Esophagus squamous epithelium (tissue), 5 donors: ENCODE data around the gene TAB2. TPM values are rescaled to one million over a fixed set of nuclear protein-coding genes. Genes with fewer than 3 reads are reported as not detected.
"Not testable (repeated sequence)": the region's sequence is repeated elsewhere in the genome, so short reads cannot be mapped to it uniquely, and the experiment has no call there.

ENCODE experiments used
- DNase-seq: peaks from one replicate; lab custom pipeline; 2025; lab: John Stamatoyannopoulos, UW
- H3K27ac ChIP-seq, 4 donors: fragments of 200-600 bp; sonication (generic); one replicate each; pipeline ENCODE4 v1.5.1; 2016 to 2019; ENCODE audit warnings: mild to moderate bottlenecking in 1 of 4
- H3K27me3 ChIP-seq, 4 donors: fragments of 200-600 bp; sonication (generic); 1 replicate in 3 of 4; 2 replicates in 1 of 4; pipeline versions ENCODE4 v1.5.1 to v1.6.0; 2017 to 2021; ENCODE audit warnings: antibody characterized with exemption in 1 of 4
- H3K36me3 ChIP-seq, 3 donors: fragments of 200-600 bp; sonication (generic); one replicate each; pipeline ENCODE4 v1.5.1; 2016 to 2019
- H3K4me1 ChIP-seq, 3 donors: fragments of 200-600 bp; sonication (generic); one replicate each; pipeline ENCODE4 v1.5.1; 2017 to 2019
- H3K4me3 ChIP-seq, 4 donors: fragments of 200-600 bp; sonication (generic); 1 replicate in 3 of 4; 2 replicates in 1 of 4; pipeline ENCODE4 v1.5.1; 2016 to 2019; ENCODE audit warnings: mild to moderate bottlenecking in 2 of 4, moderate library complexity in 1 of 4
- H3K9me3 ChIP-seq, 3 donors: fragments of 200-600 bp; sonication (generic); one replicate each; pipeline ENCODE4 v1.5.1; 2016 to 2019
- POLR2A ChIP-seq, 4 donors: fragments of 450-650 bp; IDR thresholded peaks; one replicate each; pipeline ENCODE4 v1.6.1; 2017; ENCODE audit warnings: antibody characterized with exemption in 4 of 4, mild to moderate bottlenecking in 4 of 4, moderate library complexity in 3 of 4
- whole genome bisulfite sequencing, 2 donors: methylation state at CpG; one replicate each; pipeline ENCODE4 v1.1.5; 2018; 5-methylcytosine and 5-hydroxymethylcytosine counted together
- intact Hi-C: fragments of 100-400 bp; cut with DNase I; formaldehyde crosslinking; loops from one replicate; pipeline ENCODE4 v1.15.0; 2022
- total RNA-seq, 4 donors: library from RNA; depleted of rRNA; stranded (reverse); fragments of >200 nt; gene quantifications; one replicate each; pipeline ENCODE4 v1.1.0, GENCODE V29; 2016
- TF ChIP-seq, protein P1 (sequence below), 6 experiments: fragments of 450-650 bp in 4 of 6; fragments of 200-600 bp in 2 of 6; sonication (generic) in 2 of 6; IDR thresholded peaks; one replicate each; pipeline ENCODE4 v1.5.1; 2016 to 2019; ENCODE audit warnings: antibody characterized with exemption in 6 of 6, mild to moderate bottlenecking in 4 of 6, moderate library complexity in 4 of 6
- donor health status: DM: yes; HTN: yes; CAD: no.

TAB2 gene
- total RNA-seq, 4 donors from 2014 or later, result 27.6 to 47.1 (median 31.0) TPM

DNA sequence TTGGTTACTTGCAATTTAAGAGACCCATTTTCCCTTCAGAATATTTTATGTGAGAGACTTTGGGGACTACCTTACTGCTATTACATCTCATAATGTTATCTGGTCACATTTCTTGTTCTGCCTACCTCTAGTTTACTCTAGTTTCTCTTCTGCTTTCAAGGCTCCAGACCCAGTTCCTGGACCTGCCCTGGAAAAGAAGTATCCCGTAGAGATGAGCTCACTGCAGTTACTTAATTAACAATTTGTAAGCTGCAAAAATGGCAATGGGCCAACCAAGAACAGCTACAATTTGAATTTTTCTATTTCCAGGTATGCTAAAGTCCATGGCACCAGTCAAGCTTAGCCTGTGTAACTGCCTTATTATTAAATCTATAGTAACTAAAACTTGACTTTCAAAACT lies 25.0 kb downstream of the TAB2 start:
- Histone ChIP-seq H3K27ac (no peak overlapping the region), H3K27me3 (no peaks in the 10 kb centered on the region), H3K4me1 (peaks cover 5 to 58% (median 16%) of the 10 kb centered on the region in 3 donors), H3K4me3 (no peak overlapping the region), H3K36me3 (peaks cover 0 to 4% (median 0%) of the 10 kb centered on the region in 3 donors), H3K9me3 (no peaks in the 10 kb centered on the region)
- no peak for DNase-seq
- intact Hi-C loops, result no loop called here
- TF ChIP-seq POLR2A (IDR thresholded peaks at IDR 0.05), result no peak
- TF ChIP-seq, protein P1, sequence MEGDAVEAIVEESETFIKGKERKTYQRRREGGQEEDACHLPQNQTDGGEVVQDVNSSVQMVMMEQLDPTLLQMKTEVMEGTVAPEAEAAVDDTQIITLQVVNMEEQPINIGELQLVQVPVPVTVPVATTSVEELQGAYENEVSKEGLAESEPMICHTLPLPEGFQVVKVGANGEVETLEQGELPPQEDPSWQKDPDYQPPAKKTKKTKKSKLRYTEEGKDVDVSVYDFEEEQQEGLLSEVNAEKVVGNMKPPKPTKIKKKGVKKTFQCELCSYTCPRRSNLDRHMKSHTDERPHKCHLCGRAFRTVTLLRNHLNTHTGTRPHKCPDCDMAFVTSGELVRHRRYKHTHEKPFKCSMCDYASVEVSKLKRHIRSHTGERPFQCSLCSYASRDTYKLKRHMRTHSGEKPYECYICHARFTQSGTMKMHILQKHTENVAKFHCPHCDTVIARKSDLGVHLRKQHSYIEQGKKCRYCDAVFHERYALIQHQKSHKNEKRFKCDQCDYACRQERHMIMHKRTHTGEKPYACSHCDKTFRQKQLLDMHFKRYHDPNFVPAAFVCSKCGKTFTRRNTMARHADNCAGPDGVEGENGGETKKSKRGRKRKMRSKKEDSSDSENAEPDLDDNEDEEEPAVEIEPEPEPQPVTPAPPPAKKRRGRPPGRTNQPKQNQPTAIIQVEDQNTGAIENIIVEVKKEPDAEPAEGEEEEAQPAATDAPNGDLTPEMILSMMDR (IDR thresholded peaks at IDR 0.05), result no peak
- 38 to 61% methylated on average over 1 of the region's 1 CpG for WGBS, 2 donors

DNA sequence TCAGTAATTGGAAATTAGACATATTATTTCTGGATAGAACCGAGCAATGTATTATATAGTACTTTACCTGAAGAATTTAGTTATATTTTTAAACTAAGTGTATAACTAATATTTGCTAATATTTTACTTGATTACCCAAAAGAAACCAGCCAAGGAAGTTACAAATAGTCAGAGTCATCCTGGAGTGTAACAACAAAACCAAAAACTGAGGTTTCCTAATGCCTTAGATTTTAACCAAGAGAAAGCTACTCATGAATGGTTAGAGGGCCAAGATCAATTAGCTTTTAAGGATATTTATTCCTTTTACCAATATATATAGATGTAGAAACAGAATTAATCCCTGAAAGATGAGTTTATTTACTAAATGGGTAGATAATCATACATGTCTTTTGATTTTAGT lies 26.0 kb downstream of the TAB2 start:
- intact Hi-C loops, result no loop called here
- TF ChIP-seq, protein P1 (IDR thresholded peaks at IDR 0.05), result no peak
- TF ChIP-seq POLR2A (IDR thresholded peaks at IDR 0.05), result no peak
- H3K36me3 ChIP-seq, result peaks cover 0 to 4% (median 0%) of the 10 kb centered on the region in 3 donors
- no peaks in the 10 kb centered on the region for H3K9me3 ChIP-seq
- WGBS, 2 donors, result 87 to 90% methylated on average over 1 of the region's 1 CpG
- DNase-seq, result no peak
- no peak overlapping the region for H3K27ac ChIP-seq
- H3K4me3 ChIP-seq, result no peak overlapping the region
- H3K4me1 ChIP-seq, result peaks cover 5 to 49% (median 16%) of the 10 kb centered on the region in 3 donors
- H3K27me3 ChIP-seq, result no peaks in the 10 kb centered on the region

DNA sequence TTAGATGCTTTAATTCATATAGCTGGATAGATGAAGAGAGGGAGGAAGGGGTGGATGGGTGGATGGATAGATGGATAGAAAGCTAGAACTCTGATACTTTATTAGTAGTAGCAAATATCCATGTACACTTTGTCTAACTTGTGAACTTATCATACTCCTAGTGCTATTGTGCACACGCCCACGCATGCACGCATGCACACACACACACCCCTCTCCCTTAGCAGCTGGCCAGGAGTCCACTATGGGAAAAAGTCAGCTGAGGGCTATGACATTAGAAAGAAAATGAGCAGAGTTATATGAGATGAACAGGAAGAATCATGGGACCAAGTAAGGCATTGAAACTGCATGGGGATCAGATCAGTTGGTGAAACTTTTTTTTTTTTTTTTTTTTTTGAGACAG lies 28.6 kb downstream of the TAB2 start:
- no peak for TF ChIP-seq POLR2A (IDR thresholded peaks at IDR 0.05)
- TF ChIP-seq, protein P1 (IDR thresholded peaks at IDR 0.05), result no peak
- no peak for DNase-seq
- Histone ChIP-seq H3K9me3 (no peaks in the 10 kb centered on the region), H3K4me3 (no peak overlapping the region), H3K27me3 (no peaks in the 10 kb centered on the region), H3K27ac (no peak overlapping the region), H3K4me1 (peaks cover 5 to 45% (median 12%) of the 10 kb centered on the region in 3 donors), H3K36me3 (peaks cover 0 to 4% (median 0%) of the 10 kb centered on the region in 3 donors)
- intact Hi-C loops, result no loop called here
- 91% methylated on average over 3 of the region's 3 CpGs for WGBS, 2 donors

DNA sequence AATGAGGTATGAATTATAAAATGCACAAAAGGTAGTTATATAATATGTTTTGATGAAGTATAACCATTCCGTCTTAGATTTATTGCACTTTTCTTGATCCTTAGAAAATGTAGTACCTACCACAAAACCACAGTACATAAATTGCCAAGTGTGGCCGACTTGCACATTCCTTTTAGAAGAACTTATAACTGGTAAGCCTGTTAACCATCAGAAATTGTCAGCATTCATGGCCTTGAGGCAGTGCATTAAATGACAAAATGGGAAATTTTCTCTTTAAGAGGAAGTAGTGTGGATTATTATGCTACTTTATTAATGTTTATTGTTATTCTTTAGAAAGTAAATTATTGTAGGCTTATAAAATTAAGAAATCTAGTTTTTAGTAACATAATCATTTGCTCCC lies 29.6 kb downstream of the TAB2 start:
- no peaks in the 10 kb centered on the region for H3K9me3 ChIP-seq
- no peaks in the 10 kb centered on the region for H3K27me3 ChIP-seq
- no peak for DNase-seq
- H3K4me3 ChIP-seq, result no peak overlapping the region
- no peak overlapping the region for H3K27ac ChIP-seq
- WGBS, 2 donors, result 65 to 69% methylated on average over 2 of the region's 2 CpGs
- TF ChIP-seq POLR2A (IDR thresholded peaks at IDR 0.05), result no peak
- TF ChIP-seq, protein P1 (IDR thresholded peaks at IDR 0.05), result no peak
- peaks cover 3 to 38% (median 6%) of the 10 kb centered on the region in 3 donors for H3K4me1 ChIP-seq
- H3K36me3 ChIP-seq, result peaks cover 0 to 4% (median 0%) of the 10 kb centered on the region in 3 donors
- intact Hi-C loops, result no loop called here

DNA sequence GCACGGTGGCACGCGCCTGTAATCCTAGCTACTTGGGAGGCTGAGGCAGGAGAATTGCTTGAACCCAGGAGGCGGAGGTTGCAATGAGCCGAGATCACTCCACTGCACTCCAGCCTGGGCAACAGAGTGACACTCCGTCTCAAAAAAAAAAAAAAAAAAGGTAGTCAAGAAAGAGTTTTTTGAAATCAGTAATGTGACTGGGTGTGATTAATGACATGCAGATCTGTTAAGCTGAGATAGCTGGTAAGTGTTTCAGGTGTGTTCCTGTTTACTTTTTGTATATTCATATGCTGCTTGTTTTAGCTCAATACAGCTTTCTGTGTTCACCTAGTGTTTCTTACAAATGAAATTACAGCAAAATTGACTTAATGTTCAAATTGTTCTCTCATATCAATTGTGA lies 31.8 kb downstream of the TAB2 start:
- H3K27me3 ChIP-seq, H3K36me3 ChIP-seq, H3K27ac ChIP-seq, H3K4me3 ChIP-seq, intact Hi-C loops, DNase-seq, H3K9me3 ChIP-seq: not testable (repeated sequence)
- H3K4me1 ChIP-seq, result peaks cover 0 to 17% (median 0%) of the 10 kb centered on the region in 3 donors
- WGBS, 2 donors, result 96 to 98% methylated on average over 6 of the region's 6 CpGs

DNA sequence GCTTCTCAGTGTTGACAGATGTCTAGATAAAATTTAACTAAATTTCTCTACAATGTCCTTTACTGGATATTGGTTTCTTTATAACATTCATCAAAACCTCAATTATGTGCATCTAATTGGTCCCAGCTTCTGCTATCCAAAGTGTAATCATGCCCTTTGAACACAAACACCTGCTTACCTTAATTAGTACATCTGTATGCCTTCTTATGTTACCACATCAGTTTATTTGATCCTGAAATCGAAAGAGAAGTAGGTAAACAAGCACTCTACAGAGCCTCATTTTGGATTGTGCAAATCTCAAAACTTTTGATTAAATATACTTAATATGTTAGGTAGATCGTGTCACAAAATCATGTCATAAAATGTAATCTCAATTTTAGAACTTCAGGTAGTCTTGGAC lies 36.5 kb downstream of the TAB2 start:
- WGBS, 2 donors, result 88 to 95% methylated on average over 2 of the region's 2 CpGs
- Histone ChIP-seq H3K36me3 (no peaks in the 10 kb centered on the region), H3K27ac (no peak overlapping the region), H3K4me1 (peaks cover 0 to 4% (median 3%) of the 10 kb centered on the region in 3 donors), H3K9me3 (no peaks in the 10 kb centered on the region), H3K27me3 (no peaks in the 10 kb centered on the region), H3K4me3 (no peak overlapping the region)
- intact Hi-C loops, result no loop called here
- TF ChIP-seq, protein P1 (IDR thresholded peaks at IDR 0.05), result no peak
- TF ChIP-seq POLR2A (IDR thresholded peaks at IDR 0.05), result no peak
- no peak for DNase-seq
